Motor neuron (in vitro differentiated cells): ENCODE measurements around the gene MOB3B. TPM values are rescaled to one million over a fixed set of nuclear protein-coding genes. Genes with fewer than 3 reads are reported as not detected.

Experiments used
- ATAC-seq, 8 experiments: fragments of 200-7000 bp; cut with Tn5 transposase; replicated peaks in 6 of 8; 2 replicates each; pipeline ENCODE4 v1.8.0; 2021; ENCODE audit warnings: mild to moderate bottlenecking in 8 of 8, moderate library complexity in 8 of 8
- H3K27ac ChIP-seq, 2 donors: fragments of 250-450 bp; sonication (Bioruptor Pico); 2 replicates each; pipeline ENCODE4 v1.9.0; 2021; ENCODE audit warnings: antibody characterized with exemption in 2 of 2, mild to moderate bottlenecking in 2 of 2, moderate library complexity in 1 of 2
- H3K4me1 ChIP-seq, 2 donors: fragments of 250-450 bp; sonication (Bioruptor Pico); replicated peaks in 1 of 2; 2 replicates each; pipeline ENCODE4 v1.6.1; 2021; ENCODE audit warnings: antibody characterized with exemption in 2 of 2, mild to moderate bottlenecking in 2 of 2, moderate library complexity in 1 of 2
- H3K4me3 ChIP-seq, 5 donors: fragments of 250-450 bp; sonication (Bioruptor Pico); 2 replicates each; pipeline ENCODE4 v1.9.0; 2021; ENCODE audit warnings: antibody characterized with exemption in 5 of 5, mild to moderate bottlenecking in 5 of 5, moderate library complexity in 4 of 5
- WGBS, 10 experiments: fragments of 450-650 bp; shearing (Covaris generic); methylation state at CpG; one replicate each; pipeline ENCODE4 v1.0.0; 2022; 5-methylcytosine and 5-hydroxymethylcytosine counted together
- in situ Hi-C, 9 experiments: fragments of 400-800 bp; cut with MboI; loops; one replicate each; pipeline ENCODE4 v1.15.0; 2021; ENCODE audit warnings: low sequenced_read_pairs in 9 of 9, low pct_unique_long_range_greater_than_20kb in 2 of 9; ENCODE audit not compliant: unreplicated experiment in 9 of 9
- total RNA-seq, 8 experiments: library from RNA; unstranded; fragments of 300-600 nt; gene quantifications; 2 replicates each; pipeline versions ENCODE4 v1.2.3 to v1.2.4, GENCODE V29; 2022

The MOB3B gene
- total RNA-seq, result 10 to 100 TPM in 1 of 8 experiments, 1 to 10 TPM in 7; 3.7 to 13.4 (median 5.2) TPM

DNA sequence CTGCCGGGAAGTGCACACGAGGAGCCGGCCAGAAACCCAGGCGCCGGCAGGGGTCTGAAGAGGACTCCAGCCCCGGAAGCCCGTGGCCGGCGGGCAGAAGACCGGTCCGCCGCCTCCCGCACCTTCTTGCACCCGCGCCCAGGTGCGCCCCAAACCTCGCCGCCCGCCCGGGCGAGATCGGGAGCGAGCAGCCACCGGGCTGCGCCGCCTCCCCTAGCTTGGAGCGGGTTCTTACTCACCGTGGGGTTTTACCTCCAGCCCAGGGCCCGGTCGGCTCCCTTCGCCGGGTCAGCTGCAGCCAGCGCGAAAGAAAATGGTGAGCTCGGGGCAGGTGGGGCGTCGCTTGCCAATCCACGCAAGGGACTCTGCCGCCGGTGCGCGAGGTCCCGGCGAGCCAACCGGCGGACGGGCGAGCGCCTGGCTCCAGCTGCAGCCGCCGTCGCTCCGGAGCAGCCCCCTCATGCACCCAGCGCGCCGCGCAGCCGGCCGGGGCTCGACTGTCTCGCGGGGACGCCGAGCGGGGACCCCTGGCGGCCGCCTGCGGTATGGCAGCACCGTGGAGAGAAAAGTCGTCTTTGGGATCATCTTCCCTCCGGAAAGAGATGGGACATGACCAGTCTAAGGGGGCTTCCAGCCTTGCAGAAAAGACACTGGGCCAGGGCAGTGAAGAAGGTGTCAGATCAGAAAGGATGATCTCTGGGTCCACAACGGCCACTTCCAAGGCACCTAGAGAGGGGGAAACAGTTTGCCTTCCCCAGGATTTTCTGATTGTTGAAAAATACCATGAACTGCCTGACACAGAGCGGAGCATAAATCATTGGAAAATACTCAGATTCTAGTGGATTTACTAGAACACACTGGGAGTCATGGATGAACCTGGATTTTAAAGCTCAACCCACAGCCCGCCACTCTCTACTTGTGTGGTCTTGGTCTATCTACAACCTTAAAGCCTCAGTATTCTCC is at the start of gene MOB3B:
Gene MOB3B (minus strand): TSS at position 499 of the 963 bp plus-strand sequence. CDS start 74,264 bp downstream, outside the sequence.
- Histone ChIP-seq H3K4me1 (peaks cover 24 to 48% of the 10 kb centered on the region in 2 donors), H3K4me3 (peak within 1 kb of the TSS; percentile 39 to 81 (median 55)), H3K27ac (peak within 1 kb of the TSS in 1 of 2 donors; percentile 39)
- WGBS, 10 experiments, result 3 to 100% (median 50%) methylated on average over 1 to 47 of the region's 74 CpGs; no CpG with 5 or more reads in 1 of the 10 experiments
- in situ Hi-C loops, result loop anchor here in 7 of 9 experiments (10.0 to 25.0 kb wide), 4 partner anchors 117 to 492 kb away; no protein-coding TSS in a partner anchor
- peak; percentile 45 to 87 (median 82) for ATAC-seq

DNA sequence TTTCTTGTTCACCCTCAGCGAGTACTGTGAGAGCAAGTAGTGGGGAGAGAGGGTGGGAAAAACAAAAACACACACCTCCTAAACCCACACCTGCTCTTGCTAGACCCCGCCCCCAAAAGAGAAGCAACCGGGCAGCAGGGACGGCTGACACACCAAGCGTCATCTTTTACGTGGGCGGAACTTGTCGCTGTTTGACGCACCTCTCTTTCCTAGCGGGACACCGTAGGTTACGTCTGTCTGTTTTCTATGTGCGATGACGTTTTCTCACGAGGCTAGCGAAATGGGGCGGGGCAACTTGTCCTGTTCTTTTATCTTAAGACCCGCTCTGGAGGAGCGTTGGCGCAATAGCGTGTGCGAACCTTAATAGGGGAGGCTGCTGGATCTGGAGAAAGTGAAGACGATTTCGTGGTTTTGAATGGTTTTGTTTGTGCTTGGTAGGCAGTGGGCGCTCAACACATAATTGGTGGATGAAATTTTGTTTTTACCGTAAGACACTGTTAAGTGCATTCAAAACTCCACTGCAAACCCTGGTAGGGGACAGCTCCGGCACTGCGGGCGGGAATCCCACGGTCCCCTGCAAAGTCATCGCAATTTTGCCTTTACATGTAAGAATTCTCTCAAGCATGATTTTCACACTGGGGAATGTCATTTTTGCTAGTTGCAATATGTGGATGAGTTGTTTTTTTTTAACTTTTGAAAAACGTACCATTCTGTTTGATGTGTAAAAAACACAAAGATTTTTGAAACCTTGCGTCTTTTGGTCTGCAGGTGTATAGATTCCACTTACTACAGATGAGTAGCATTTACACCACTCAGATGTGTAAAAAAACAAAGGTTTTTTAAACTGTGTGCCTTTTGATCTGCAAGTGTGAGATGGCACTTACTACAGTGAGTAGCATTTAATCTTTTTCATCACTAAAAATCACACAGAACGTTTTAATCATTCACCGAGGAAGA is 44.3 kb upstream of the MOB3B start:
- Histone ChIP-seq H3K4me1 (peaks cover 10% of the 10 kb centered on the region in 2 donors), H3K4me3 (peak overlapping the region; percentile 56 to 91 (median 76)), H3K27ac (peak overlapping the region; percentile 90 to 91)
- ATAC-seq, result peak; percentile 79 to 91 (median 86)
- in situ Hi-C loops, result no loop called here
- 0 to 61% (median 24%) methylated on average over 1 to 23 of the region's 35 CpGs for WGBS, 10 experiments

- WGBS, 10 experiments, result 2 to 9% (median 2%) methylated on average over 10 to 14 of the region's 72 CpGs; no CpG with 5 or more reads in 7 of the 10 experiments
- Histone ChIP-seq H3K4me1 (peaks cover 10% of the 10 kb centered on the region in 2 donors), H3K4me3 (peak within 1 kb of the TSS; percentile 56 to 91 (median 76)), H3K27ac (peak within 1 kb of the TSS; percentile 90 to 91)
- peak; percentile 78 to 89 (median 81) for ATAC-seq
- in situ Hi-C loops, result no loop called here
These were observed 43.5 kb upstream of the MOB3B start, which contains the start of gene C9orf72 for GRCh38 chr9:27572918-27573633. Gene C9orf72 (minus strand): TSS chr9:27573481. CDS start chr9:27567120, 6,361 bp downstream.

- 0 to 11% (median 0%) methylated on average over 1 to 5 of the region's 6 CpGs; no CpG with 5 or more reads in 3 of the 10 experiments for WGBS, 10 experiments
- peaks cover 10% of the 10 kb centered on the region in 2 donors for H3K4me1 ChIP-seq
- ATAC-seq, result peak; percentile 3 to 51 (median 32)
- peak overlapping the region; percentile 90 to 91 for H3K27ac ChIP-seq
- H3K4me3 ChIP-seq, result peak overlapping the region; percentile 56 to 91 (median 76)
- in situ Hi-C loops, result no loop called here
These were observed 42.9 kb upstream of the MOB3B start for GRCh38 chr9:27572566-27572917.

GRCh38 chr9:27572061-27572460 is 42.4 kb upstream of the MOB3B start:
- in situ Hi-C loops, result no loop called here
- peaks cover 10% of the 10 kb centered on the region in 2 donors for H3K4me1 ChIP-seq
- peak overlapping the region in 1 of 2 donors; percentile 90 for H3K27ac ChIP-seq
- peak overlapping the region; percentile 56 to 91 (median 76) for H3K4me3 ChIP-seq
- 17 to 67% (median 42%) methylated on average over 1 to 3 of the region's 3 CpGs; no CpG with 5 or more reads in 2 of the 10 experiments for WGBS, 10 experiments
- ATAC-seq, result no peak

GRCh38 chr9:27571011-27571410 is 41.4 kb upstream of the MOB3B start:
- H3K4me3 ChIP-seq, result no peak overlapping the region
- peaks cover 10% of the 10 kb centered on the region in 2 donors for H3K4me1 ChIP-seq
- ATAC-seq, result no peak
- 72 to 100% (median 92%) methylated on average over 2 to 4 of the region's 4 CpGs; no CpG with 5 or more reads in 2 of the 10 experiments for WGBS, 10 experiments
- in situ Hi-C loops, result no loop called here
- H3K27ac ChIP-seq, result no peak overlapping the region

DNA sequence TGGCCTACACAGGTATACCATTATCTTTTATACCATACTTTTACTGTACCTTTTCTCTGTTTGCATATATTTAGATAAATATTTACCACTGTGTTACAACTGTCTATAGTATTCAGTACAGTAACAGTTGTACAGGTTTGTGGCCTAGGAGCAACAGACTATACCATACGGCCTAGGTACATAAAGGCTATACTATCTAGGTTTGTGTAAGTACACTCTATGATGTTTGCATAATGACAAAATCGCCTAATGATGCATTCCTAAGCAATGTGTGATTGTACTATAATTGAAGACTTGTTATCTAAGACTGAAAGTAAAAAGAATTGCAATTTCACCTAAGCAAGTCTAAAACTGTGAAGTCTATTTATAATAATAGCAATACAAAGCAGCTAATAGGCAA is 39.8 kb upstream of the MOB3B start:
- WGBS, 10 experiments, result 31 to 86% (median 67%) methylated on average over 2 of the region's 2 CpGs; no CpG with 5 or more reads in 5 of the 10 experiments
- Histone ChIP-seq H3K27ac (no peak overlapping the region), H3K4me3 (no peak overlapping the region), H3K4me1 (peaks cover 7 to 10% of the 10 kb centered on the region in 2 donors)
- in situ Hi-C loops, result no loop called here
- no peak for ATAC-seq

GRCh38 chr9:27566118-27566517 is 36.5 kb upstream of the MOB3B start:
- Histone ChIP-seq H3K4me3 (no peak overlapping the region), H3K4me1 (peaks cover 0 to under 1% of the 10 kb centered on the region in 2 donors), H3K27ac (no peak overlapping the region)
- ATAC-seq, result no peak
- WGBS, 10 experiments, result 29 to 100% (median 57%) methylated on average over 1 of the region's 1 CpG; no CpG with 5 or more reads in 3 of the 10 experiments
- in situ Hi-C loops, result no loop called here

GRCh38 chr9:27565696-27566095 is 36.1 kb upstream of the MOB3B start:
- no peak for ATAC-seq
- in situ Hi-C loops, result no loop called here
- no peak overlapping the region for H3K4me3 ChIP-seq
- H3K4me1 ChIP-seq, result no peaks in the 10 kb centered on the region
- no peak overlapping the region for H3K27ac ChIP-seq

DNA sequence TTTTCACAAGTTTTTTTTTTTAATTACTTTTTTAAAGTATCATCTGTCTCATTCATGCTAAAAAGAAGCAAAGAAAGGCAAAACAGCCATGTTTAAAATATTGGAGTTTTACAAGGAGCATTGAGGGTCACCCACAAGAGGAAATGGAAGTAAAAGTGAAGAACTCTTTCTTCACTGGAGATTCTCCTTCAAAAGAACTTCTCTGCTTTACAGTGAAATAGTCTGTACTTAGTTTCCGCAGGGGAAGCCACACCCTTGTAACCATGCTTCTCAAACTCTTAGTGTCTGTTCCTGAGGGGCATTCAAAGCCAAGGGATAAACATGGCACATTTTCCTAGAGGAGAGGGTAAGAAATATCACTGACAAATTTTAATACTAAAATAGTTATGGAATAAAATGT is 35.1 kb upstream of the MOB3B start:
- WGBS, 10 experiments, result 86 to 100% (median 100%) methylated on average over 1 of the region's 1 CpG; no CpG with 5 or more reads in 1 of the 10 experiments
- ATAC-seq, result no peak
- Histone ChIP-seq H3K4me1 (no peaks in the 10 kb centered on the region), H3K4me3 (no peak overlapping the region), H3K27ac (no peak overlapping the region)
- in situ Hi-C loops, result no loop called here

DNA sequence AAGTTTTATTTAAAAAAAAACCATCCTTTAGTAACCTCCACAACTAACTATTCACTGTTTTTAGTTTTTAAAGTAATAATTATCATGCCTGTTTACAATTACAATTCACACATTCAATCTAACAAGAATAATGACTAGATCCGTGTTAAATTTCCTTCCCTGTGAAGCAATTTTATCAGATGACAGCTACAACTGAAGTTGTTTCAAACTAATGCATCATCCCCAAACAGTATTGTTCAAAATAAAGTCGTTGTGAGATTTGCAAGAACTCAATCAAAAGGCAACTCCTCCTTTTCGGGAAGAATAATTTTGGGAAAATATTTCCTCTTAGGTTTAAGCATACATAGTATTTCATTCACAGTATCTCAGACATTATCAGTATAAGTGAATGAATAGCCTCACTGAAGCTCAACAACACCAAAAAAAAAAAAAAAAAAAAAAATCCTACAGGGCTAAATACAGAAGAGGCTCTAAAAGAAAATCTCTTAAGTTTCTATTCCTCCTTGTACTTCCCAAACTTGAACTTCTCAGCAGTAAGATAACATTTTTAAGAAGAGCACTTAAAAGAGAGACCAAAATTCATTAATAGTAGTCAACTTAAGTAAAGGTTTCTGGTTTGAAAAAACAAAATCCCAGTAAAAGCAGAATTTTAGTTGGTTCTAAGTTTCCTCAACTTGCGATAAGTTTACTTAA is 34.3 kb upstream of the MOB3B start:
- 48 to 100% (median 85%) methylated on average over 1 to 4 of the region's 4 CpGs for whole genome bisulfite sequencing, 10 experiments
- in situ Hi-C loops, result no loop called here
- no peak for ATAC-seq
- Histone ChIP-seq H3K27ac (no peak overlapping the region), H3K4me3 (no peak overlapping the region), H3K4me1 (no peaks in the 10 kb centered on the region)
